ENCODE results near the gene PRTFDC1. TPM values are rescaled to one million over a fixed set of nuclear protein-coding genes. Genes with fewer than 3 reads are reported as not detected.

Gene PRTFDC1
- total RNA-seq, 1 experiment from 2014 or later: 83.2 TPM

- CTCF ChIA-PET: no interaction called here
These were observed 15.9 kb upstream of the PRTFDC1 start for GRCh38 chr10:24968349-24968748.

GRCh38 chr10:24966962-24967481 is 14.6 kb upstream of the PRTFDC1 start:
- Mint-ChIP-seq H3K4me3 (ENCODE audit: unreplicated experiment) (no peak overlapping the region), H3K9me3 (ENCODE audit: unreplicated experiment) (no peaks in the 10 kb centered on the region), H3K4me1 (ENCODE audit: low read depth, unreplicated experiment) (peaks cover 11% of the 10 kb centered on the region), H3K27ac (ENCODE audit: unreplicated experiment) (no peak overlapping the region), H3K36me3 (ENCODE audit: insufficient read depth, unreplicated experiment) (no peaks in the 10 kb centered on the region), H3K27me3 (ENCODE audit: insufficient read depth, unreplicated experiment) (no peaks in the 10 kb centered on the region)
- no peak for DNase-seq
- ChIA-PET POLR2A (no interaction called here), CTCF (no interaction called here)
- no TSS peak for BruUV-seq (replicated peaks)
- no peak overlapping the region for H3K4me3 ChIP-seq (ENCODE audit: low read depth, low read length)
- intact Hi-C loops (cut with micrococcal nuclease; ENCODE audit: unreplicated experiment): no loop called here
- no peaks in the 10 kb centered on the region for H3K9me3 ChIP-seq
- peaks cover 20% of the 10 kb centered on the region for H3K4me1 ChIP-seq
- H3K36me3 ChIP-seq (ENCODE audit: control insufficient read depth, insufficient read depth, low read length): no peaks in the 10 kb centered on the region
- no peaks in the 10 kb centered on the region for H3K27me3 ChIP-seq (replicated peaks; ENCODE audit: control insufficient read depth, insufficient read depth, low read length)
- TF ChIP-seq CTCF (IDR thresholded peaks at IDR 0.05; ENCODE audit: insufficient read depth in 1 of 2, low read depth in 1 of 2, low read length in 1 of 2, severe bottlenecking in 1 of 2, unreplicated experiment in 1 of 2): no peak

More at GRCh38 chr10:24968349-24968748, 15.9 kb upstream of the PRTFDC1 start:
- Mint-ChIP-seq H3K9me3 (ENCODE audit: unreplicated experiment) (no peaks in the 10 kb centered on the region), H3K27ac (ENCODE audit: unreplicated experiment) (no peak overlapping the region), H3K36me3 (ENCODE audit: insufficient read depth, unreplicated experiment) (no peaks in the 10 kb centered on the region), H3K4me3 (ENCODE audit: unreplicated experiment) (no peak overlapping the region), H3K27me3 (ENCODE audit: insufficient read depth, unreplicated experiment) (no peaks in the 10 kb centered on the region), H3K4me1 (ENCODE audit: low read depth, unreplicated experiment) (peaks cover 1% of the 10 kb centered on the region)
- Histone ChIP-seq H3K27me3 (replicated peaks; ENCODE audit: control insufficient read depth, insufficient read depth, low read length) (no peaks in the 10 kb centered on the region), H3K4me1 (peaks cover 9% of the 10 kb centered on the region), H3K4me3 (ENCODE audit: low read depth, low read length) (no peak overlapping the region), H3K9me3 (no peaks in the 10 kb centered on the region), H3K36me3 (ENCODE audit: control insufficient read depth, insufficient read depth, low read length) (no peaks in the 10 kb centered on the region)
- DNase-seq: no peak
- POLR2A ChIA-PET: no interaction called here
- intact Hi-C loops (cut with micrococcal nuclease; ENCODE audit: unreplicated experiment): no loop called here
- no TSS peak for BruUV-seq (replicated peaks)
- no peak for TF ChIP-seq CTCF (IDR thresholded peaks at IDR 0.05; ENCODE audit: insufficient read depth in 1 of 2, low read depth in 1 of 2, low read length in 1 of 2, severe bottlenecking in 1 of 2, unreplicated experiment in 1 of 2)

GRCh38 chr10:24965051-24965450 is 12.6 kb upstream of the PRTFDC1 start:
- ChIA-PET CTCF (interaction anchor here (0.6 kb wide), 1 partner anchor 250 kb away, joined by 3 read pairs; no protein-coding TSS in a partner anchor), POLR2A (no interaction called here)
- DNase-seq: no peak
- Mint-ChIP-seq H3K27me3 (ENCODE audit: insufficient read depth, unreplicated experiment) (no peaks in the 10 kb centered on the region), H3K4me1 (ENCODE audit: low read depth, unreplicated experiment) (peaks cover 11% of the 10 kb centered on the region), H3K4me3 (ENCODE audit: unreplicated experiment) (no peak overlapping the region), H3K36me3 (ENCODE audit: insufficient read depth, unreplicated experiment) (no peaks in the 10 kb centered on the region), H3K9me3 (ENCODE audit: unreplicated experiment) (no peaks in the 10 kb centered on the region), H3K27ac (ENCODE audit: unreplicated experiment) (no peak overlapping the region)
- no peak overlapping the region for H3K4me3 ChIP-seq (ENCODE audit: low read depth, low read length)
- no peaks in the 10 kb centered on the region for H3K9me3 ChIP-seq
- H3K27me3 ChIP-seq (replicated peaks; ENCODE audit: control insufficient read depth, insufficient read depth, low read length): no peaks in the 10 kb centered on the region
- peaks cover 20% of the 10 kb centered on the region for H3K4me1 ChIP-seq
- TF ChIP-seq CTCF (IDR thresholded peaks at IDR 0.05; ENCODE audit: insufficient read depth in 1 of 2, low read depth in 1 of 2, low read length in 1 of 2, severe bottlenecking in 1 of 2, unreplicated experiment in 1 of 2): no peak
- no peaks in the 10 kb centered on the region for H3K36me3 ChIP-seq (ENCODE audit: control insufficient read depth, insufficient read depth, low read length)
- BruUV-seq (replicated peaks): no TSS peak
- intact Hi-C loops (cut with micrococcal nuclease; ENCODE audit: unreplicated experiment): no loop called here

Data from Caco-2 (cell line).